ENCODE data around the gene TCF15.

DNA sequence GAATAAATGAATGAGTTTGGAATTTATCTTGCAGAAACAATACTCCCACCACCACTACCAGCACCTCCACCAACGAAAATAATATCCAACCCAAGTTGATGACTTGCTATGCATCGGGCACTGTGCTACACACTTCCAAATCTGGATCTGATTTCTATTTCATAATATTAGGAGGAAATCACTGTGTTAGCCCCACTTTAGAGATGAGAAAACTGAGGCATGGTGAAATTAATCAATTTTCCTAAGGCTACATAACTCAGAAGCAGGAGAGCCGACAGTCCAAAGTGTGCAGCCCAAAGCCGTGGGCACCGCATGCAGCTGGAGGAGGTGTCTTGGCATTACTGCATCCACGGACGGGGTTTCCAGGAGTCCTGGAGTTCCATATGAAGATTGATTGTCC is 17.6 kb downstream of the TCF15 start:
- TF ChIP-seq CTCF (IDR thresholded peaks at IDR 0.05) = no peak
- no peak for TF ChIP-seq POLR2A (IDR thresholded peaks at IDR 0.05)
